GM19395 (cell line): ENCODE data around the gene C16orf90.
"Not testable (repeated sequence)": the region's sequence is repeated elsewhere in the genome, so short reads cannot be mapped to it uniquely, and the experiment has no call there.

Experiments
- ATAC-seq: cut with Tn5 transposase; IDR thresholded peaks from one replicate; pipeline ENCODE4 v1.9.1; 2021; ENCODE audit warnings: mild to moderate bottlenecking, moderate library complexity; ENCODE audit not compliant: unreplicated experiment

Gene C16orf90, protein sequence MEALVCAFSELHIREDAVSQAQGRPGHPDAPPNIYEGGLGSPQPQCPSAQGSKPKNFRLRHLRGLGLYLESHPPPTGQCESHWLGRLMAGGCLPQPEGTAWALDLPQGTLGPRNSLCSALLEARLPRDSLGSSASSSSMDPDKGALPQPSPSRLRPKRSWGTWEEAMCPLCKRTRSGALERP

DNA sequence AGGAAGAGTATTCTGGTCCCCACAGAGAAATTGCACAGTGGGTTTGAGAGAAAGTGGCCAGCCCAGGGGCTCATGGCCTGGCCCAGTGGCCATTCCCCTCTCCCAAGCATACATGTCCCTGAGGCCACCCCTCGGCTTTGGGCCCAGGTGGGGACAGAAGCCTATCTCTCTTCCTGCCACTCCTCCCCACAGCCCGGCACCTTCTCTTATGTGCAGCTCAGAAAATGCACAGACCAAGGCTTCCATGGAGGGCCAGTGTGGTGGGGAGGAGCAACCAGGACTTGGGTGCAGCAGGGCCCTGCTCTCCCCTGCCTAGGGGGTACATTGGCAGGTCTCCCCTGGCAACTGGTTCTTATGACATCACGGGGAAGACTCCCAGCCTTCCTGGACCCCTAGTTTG is at the start of gene C16orf90:
Gene C16orf90 (minus strand): TSS at position 314 of the 400 bp plus-strand sequence. CDS start 68 bp downstream, at position 246.
- no peak for ATAC-seq

DNA sequence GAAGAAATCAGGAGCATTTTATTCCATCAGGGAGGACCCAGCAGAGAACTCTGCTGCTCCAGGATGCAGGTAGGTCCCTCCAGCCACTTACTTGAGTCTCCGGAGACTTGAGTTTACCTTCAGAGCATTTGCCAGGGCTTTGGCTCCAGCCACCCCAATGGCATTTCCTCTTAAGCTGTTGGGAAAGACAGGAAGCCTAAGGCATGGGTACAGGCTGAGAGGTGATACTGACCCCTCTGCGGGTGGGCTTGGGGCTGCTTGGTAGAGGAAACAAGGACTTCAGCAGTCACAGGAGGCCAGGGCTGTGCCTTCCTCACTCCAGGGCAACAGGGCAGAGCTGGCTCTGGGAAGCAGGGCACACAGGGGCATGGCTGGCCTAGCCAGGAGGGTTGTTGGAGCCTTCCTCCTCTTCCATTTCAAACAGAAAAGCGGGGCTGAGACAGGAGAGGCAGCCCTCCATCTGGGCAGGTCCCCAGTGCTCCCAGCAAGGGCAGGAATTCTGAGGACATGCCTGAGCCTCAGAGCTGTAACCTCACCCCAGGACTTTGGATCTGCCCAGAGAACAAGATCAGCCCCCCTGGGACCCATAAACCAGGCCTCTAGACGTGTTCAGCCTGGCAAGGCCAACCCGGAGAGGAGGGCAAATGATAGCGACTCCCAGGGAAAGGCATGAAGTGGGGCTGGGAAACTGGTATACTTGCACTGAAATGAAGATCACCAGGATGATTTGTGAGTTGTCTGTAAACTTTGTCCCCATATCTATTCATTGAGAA is 47.5 kb upstream of the C16orf90 start:
- ATAC-seq: no peak

DNA sequence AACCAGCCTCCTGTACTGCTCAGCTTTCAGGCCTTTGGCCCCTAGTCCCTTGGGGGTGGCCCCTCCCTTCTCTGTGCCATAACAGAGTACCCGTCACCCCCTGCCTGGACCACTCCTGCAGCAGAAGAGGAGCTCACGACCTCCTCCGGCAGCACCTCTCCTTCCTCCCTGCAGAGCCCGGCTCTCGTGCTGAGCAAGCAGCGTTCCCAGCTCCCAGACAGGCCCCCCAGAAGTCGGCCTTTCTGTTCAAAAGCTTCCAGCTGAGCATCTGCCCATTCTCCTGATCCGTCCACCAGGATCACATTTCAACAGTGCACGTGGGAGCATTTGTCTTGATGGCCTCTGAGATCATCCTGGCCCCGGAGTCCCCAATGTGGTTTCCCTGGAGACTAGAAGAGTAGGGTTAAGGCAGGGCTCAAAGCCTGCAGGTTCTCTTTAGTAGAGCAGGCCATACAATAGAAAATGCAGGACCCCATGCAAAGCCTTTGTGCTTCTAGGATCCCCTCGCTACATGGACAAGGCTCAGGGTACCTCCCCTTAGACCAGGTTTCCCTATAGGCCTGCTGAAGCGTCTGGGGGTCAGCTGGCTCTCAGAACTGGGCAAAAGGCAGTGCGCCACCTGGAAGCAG is 46.4 kb upstream of the C16orf90 start:
- ATAC-seq: no peak

DNA sequence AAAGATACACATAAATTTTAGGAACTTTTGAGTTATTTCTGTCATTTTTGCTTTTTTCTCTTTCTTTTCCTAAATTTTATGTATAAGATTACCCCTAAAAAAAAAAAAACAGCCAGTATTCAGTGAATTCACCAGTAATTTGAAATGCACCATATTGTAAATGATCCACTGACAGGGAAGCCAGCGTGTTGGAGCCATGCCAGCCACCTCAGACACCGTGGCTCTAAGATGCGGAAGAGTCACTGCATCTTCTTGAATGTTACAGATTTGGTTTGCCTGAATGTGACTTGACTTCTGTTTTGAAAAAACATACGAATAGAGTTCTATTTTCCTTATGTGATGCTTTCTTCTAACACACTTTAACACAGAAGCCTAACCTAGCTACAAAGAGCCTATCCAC is 42.9 kb upstream of the C16orf90 start:
- no peak for ATAC-seq

DNA sequence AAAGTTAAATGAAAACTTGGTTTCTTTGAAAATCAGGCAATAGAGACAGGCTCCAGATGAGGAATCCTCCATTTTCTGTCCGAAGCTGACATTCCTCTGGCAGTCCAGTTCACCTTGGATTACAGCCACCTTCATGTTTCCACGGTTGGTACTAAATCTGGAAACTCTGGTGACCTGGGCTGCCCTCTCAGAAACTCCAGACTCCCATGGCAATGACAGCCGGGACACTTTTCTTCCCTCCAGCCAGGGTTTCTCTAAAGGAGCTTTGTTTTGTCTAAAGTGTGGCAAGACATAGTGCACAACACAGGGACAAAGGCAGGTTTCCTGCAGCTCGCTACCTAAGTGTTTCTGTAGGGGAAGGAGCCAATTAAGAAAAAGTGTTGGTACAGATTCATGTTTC is 41.6 kb upstream of the C16orf90 start:
- no peak for ATAC-seq

DNA sequence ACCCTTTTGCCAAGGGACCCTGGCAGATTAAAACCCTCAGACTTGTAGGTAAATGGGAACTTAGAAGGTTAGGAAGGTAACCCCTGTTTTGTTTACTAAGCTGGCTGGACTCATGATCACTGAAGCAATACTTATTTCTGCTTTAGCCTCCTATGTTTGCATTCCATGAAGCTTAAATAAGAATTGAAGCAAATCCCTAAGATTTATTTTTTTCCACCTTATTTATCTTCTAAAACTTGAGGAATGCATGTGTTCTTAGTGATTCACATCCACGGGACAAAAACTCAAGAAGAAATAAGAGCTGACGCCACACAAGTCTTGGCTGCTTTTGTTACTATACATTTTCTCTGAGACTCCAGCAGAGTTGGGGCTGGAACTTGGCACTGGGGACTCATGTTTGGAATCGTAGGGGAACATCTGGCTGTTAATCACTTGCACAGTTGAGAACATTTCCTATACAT is 41.0 kb upstream of the C16orf90 start:
- no peak for ATAC-seq

DNA sequence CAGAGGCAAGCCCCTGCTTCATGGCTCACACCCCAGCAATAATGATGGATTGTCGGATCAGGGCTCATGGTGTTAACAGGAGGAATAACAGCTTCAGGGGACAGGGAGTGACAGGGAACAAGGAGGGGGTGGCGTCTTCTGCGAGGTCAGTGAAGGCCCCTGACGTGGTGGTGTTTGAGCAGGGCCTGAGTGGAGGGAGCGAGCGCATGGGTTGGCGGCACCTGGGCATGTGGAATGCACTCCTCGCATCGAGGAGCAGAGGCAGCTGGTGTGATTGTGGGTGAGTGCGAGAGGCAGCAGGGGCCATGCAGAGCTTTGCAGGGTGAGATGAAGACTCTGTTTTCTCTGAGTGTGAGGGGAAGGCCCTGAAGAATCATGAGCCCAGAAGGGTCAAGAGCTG is 38.8 kb upstream of the C16orf90 start:
- no peak for ATAC-seq

DNA sequence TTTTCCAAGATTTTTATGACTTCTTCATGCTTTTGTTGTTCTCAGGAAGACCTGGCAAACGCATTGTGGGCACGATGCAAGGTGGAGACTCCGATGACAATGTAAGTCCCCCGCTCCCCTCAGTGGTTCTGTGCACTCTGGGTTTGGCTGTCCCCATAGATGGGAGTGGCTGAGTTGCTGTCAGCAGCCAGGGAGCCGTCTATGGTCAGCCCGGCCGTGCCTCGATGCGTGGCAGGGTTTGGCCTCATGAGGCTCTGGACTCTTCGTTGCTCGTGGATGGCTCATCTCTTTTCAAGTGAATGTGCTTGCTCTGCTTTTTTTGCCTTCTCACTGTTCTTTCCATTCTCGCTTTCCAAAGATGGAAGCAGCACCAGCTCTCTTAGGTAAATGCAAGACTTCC is 37.5 kb upstream of the C16orf90 start:
- ATAC-seq: no peak

DNA sequence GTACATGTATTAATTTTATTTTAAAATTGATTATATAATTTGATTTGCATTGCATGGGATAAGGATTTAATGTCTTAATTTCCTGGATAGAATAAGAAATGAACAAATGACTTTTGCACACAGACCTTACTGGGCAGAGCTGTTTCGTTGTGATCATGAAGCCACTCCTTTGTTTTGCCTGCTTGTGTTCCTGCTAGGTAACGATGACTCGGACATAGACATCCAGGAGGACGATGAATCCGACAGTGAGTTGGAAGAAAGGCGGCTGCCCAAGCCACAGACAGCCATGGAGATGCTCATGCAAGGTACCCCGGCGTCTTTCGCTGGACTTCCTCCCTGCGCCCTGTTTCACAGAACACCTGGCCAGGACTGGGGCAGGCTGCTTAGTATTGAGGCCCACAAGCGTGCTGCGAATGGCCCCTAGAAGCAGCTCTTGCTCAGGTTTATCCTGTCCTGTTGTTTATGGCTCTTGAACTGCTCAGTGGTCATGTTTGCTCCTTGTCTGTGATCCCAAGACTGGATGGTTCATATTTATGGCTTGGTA is 35.2 kb upstream of the C16orf90 start:
- ATAC-seq: no peak

DNA sequence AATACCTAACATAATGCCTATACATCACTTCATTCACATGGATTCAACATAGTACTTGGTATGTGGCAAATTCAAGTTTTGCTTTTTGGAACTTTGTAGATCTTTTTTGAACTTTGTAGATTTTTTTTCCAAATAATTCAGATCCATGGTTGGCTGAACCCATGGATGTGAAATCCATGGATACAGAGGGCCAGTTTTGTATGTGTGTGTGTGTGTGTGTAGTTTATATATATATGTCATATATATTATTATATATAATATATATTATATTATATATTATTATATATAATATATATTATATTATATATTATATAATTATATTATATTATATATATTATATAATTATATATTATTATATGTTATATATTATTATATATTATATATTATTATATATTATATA is 33.9 kb upstream of the C16orf90 start:
- no peak for ATAC-seq

DNA sequence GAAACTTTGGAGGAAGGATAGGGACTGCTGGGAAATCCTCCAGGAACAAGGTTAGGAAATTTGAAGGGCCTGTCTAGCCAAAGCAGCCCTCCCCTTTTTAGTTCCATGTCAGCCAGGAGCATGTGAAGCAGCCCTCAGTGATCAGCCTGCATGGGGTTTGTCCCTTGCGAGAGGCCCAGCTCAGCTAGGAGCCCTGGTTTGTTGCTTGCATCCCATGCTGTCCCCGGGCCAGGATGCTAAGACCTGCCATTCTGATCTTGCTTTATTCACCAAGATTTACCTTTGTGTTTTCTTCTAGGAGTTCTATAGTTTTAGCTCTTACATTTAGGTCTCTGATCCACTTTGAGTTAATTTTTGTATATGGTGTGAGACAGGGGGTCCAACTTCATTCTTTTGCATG is 33.1 kb upstream of the C16orf90 start:
- ATAC-seq: no peak

DNA sequence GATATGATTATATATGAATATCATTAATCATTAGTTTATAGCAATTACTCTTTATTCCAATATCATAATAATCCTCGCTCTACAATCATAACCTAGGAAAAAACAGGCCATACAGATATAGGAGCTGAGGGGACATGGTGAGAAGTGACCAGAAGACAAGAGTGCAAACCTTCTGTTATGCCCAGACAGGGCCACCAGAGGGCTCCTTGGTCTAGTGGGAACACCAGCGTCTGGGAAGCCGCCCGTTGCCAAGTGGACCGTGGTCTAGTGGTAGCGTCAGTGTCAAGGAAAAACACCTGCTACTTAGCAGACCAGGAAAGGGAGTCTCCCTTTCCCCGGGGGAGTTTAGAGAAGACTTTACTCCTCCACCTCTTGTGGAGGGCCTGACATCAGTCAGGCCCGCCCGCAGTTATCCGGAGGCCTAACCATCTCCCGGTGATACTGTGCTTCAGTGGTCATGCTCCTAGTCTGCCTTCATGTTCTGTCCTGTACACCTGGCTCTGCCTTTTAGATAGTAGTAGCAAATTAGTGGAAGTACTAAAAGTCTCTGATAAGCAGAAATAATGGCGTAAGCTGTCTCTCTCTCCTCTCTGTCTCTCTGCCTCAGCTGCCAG is 32.0 kb upstream of the C16orf90 start:
- ATAC-seq: not testable (repeated sequence)

DNA sequence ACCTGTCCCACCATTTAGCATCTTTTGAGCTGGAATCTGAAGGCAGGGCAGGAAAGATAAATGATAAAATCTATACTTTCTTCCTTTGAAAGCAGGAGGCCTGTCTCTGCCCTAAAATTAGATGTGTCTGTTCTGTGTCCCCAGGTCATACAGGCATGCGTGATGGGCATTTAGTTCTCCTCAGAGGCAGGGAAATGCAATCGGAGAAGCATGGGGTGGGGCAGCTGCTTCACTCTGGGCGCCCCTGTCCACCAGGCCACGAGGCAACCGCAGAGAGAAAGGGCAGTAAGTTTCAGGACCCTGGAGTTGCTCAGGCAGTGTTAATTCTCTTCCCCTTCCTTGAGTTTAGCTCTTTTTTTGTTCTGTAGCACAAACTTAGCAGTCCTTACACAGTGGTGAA is 30.7 kb upstream of the C16orf90 start:
- no peak for ATAC-seq

DNA sequence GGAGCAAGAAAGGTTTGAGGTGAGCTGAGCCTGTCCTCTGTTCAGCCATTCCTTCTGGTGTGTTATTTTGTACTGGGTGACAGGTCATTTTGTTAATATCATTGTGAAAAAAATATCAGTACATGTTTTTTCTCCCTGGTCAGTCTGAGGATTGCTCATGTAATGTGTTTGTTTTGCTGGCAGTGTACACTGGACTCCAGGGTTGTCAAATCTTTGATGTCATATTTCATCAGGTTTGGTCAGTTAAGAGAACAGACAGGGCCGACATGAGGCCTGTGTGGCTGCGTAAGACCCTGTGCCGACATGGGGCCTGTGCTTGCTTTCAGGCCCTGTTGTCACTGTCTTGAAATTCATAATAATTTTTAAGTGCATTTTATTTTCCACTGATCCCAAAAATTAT is 28.0 kb upstream of the C16orf90 start:
- ATAC-seq: no peak

DNA sequence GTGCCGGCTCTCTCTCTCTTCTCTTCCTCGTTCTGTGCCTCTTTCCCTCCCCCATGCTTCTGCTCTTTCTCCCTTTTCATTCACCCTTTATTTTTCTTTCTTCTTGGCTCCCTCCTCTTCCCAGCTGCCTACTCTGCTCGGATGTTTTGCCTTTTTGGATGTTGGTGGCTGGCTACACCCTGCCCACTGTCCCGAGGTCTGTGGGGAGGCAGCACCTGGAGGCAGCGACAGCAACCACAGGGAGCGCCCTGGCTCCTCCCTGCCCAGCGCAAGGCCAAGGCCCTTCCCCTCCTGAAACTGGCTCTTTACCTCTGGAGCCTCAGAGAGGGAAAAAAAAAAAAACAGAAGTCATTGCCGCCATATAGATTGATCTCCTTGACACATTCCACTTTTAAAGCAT is 25.6 kb upstream of the C16orf90 start:
- ATAC-seq: no peak

DNA sequence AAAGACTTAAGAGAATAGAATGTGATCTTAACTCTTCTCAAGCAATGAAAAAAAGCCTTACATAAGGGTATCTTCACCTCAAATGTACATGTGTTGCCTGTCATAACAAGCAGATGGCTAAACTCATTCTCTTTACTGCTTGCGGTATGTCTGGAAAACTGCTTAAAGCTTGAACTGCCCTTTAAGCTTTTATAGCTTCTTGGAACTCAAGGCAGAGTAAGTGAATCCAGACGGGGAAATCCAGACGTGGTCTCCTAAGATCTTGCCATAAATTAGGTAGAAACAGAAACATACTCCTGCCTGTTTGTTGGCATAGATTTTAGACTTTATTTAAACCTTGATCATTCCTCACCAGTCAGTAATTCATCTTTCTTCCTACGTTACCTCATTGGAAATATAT is 25.1 kb upstream of the C16orf90 start:
- no peak for ATAC-seq

DNA sequence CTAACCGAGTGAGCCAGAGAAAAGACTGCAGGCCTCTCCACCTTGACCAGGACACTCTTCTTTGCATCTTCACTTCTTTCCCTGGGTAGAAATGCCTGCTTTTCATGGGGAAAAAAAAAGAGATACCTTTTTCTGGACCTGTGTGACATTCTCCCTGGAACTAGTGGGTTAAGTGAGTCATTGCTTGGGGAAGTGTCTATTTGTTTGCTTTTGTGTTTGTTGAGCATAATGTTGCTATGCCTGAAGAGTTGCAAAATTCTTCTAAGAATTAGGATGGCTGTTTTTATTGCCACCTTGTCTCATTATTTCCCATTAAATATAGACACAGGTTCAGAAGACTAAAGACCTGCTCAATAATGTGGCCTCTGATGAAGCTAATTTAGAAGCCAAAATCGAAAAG is 24.3 kb upstream of the C16orf90 start:
- ATAC-seq: no peak

DNA sequence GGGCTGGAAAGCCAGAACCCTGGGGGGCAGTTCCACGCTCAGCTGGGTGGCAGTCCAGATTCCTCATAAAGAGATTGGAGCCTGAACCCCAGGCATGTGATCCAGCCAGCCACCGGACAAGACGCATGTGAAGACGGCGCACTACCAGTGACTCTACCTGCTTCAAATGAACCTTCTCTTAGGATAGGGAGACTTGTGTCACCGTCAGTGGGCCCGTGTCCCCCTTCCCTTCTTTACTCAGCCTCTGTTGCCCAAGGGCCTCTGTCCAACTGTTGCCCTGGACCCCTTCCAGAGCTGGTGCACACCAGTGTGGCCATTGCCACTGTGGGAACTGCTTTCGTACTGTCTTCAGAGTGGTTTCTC is 23.7 kb upstream of the C16orf90 start:
- no peak for ATAC-seq

DNA sequence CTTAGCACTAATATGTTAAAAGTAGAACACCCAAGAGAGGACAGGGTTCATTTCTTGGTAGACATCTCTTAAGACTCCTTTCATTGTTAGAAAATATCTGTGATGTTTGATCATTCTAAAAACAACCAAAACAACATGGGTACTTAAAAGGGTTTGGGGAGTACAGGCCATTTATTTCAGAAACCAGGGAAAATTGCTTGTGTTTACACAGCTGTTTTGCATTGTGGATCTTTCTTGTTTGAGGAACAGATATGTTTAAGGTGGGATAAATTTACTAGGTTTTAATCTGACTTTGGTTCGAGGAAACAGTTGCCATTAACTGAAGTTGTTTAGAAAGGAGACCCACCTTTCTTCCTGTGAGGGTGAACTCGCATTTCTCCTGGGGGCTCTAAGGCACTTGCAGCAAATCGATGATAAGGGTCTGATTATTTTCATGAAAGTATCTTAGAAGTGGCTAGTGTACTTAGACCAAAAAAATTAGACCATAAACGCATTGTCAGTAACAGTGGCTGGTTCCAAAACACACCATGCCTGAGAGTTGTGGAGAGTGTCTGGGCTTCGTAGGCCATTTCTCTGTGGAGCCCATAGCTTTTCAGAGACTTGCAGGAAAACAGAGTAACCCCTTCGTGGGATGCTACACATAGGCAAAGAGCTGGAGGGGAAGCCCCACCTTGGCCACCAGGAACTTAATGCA is 23.1 kb upstream of the C16orf90 start:
- no peak for ATAC-seq

DNA sequence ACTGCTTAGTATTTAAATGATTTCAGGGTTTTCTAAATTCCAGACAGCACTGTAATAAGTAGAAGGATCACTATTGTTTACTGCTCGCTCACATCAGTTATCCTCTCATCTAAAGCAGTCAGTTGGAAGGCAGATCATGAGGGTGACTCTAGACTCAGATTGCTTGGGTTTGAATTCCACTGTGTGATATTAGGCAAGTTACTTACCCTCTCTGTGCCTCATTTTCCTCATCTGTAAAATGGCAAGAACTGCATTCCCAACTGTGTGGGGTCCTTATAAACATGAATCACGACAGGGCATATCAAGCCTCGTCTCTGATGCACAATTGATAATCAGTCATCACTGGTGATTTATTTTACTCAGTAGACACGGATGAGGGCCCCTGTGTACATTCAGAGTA is 20.6 kb upstream of the C16orf90 start:
- ATAC-seq: no peak

DNA sequence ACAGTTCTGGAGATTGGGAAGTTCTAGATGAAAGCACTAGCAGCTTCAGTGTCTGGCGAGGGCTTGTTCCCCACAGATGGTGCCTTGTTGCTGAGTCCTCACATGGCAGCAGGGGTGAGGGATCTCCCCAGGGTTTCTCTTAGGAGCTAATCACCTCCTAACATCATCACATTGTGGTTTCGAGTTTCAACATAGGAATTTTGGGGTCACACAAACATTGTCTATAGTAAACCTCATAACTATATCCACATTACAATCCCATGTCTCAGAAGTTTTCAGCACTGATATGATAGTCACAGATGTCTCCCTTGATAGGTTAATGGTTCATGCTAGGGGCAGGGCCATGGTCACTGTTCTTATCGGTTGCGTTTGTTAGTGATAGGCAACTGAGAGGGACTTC is 19.3 kb upstream of the C16orf90 start:
- ATAC-seq: no peak
